Panc1 (cell line): Measurements from ENCODE around the gene ZSCAN22. TPM values are rescaled to one million over a fixed set of nuclear protein-coding genes. Genes with fewer than 3 reads are reported as not detected.

Source experiments
- ATAC-seq: fragments of 200-7000 bp; cut with Tn5 transposase; 2 replicates; pipeline ENCODE4 v1.9.1; 2020; ENCODE audit warnings: mild to moderate bottlenecking, moderate library complexity
- BruUV-seq: library from RNA; stranded (reverse); fragments of 400-500 nt; replicated peaks from 2 replicates; lab custom pipeline; 2021; lab: Mats Ljungman, UMichigan
- CTCF ChIA-PET: fragments of 300-600 bp; sonication (Branson Sonifier 250); formaldehyde crosslinking; loops from one replicate; lab custom pipeline; 2022; ENCODE audit warnings: antibody characterized with exemption; lab: Charles Lee
- POLR2A ChIA-PET: fragments of 300-600 bp; sonication (Branson Sonifier 250); formaldehyde crosslinking; loops from one replicate; lab custom pipeline; 2022; ENCODE audit warnings: antibody characterized with exemption; lab: Charles Lee
- DNase-seq: peaks from one replicate; pipeline ENCODE4 v3.0.0-alpha.2; 2010; ENCODE audit warnings: low read depth, low spot score
- H3K27ac ChIP-seq: 2 replicates; pipeline ENCODE4 v1.5.1; 2011; ENCODE audit warnings: mild to moderate bottlenecking, low read length, inconsistent platforms
- H3K27me3 ChIP-seq: fragments of 200-500 bp; sonication (Bioruptor generic); 2 replicates; pipeline ENCODE4 v1.6.0; 2014; ENCODE audit warnings: low read length, inconsistent platforms; ENCODE audit not compliant: control insufficient read depth, insufficient read depth
- H3K36me3 ChIP-seq: fragments of 200-500 bp; sonication (Bioruptor generic); 2 replicates; pipeline ENCODE4 v1.5.1; 2014; ENCODE audit warnings: inconsistent platforms, mild to moderate bottlenecking, low read length, moderate library complexity; ENCODE audit not compliant: control insufficient read depth, insufficient read depth
- H3K4me1 ChIP-seq: 2 replicates; pipeline ENCODE4 v1.5.1; 2011; ENCODE audit warnings: inconsistent platforms, mild to moderate bottlenecking, low read length, moderate library complexity; ENCODE audit not compliant: control insufficient read depth, insufficient read depth
- H3K4me3 ChIP-seq, 2 experiments: 2 replicates each; pipeline ENCODE4 v1.5.1; 2011 to 2012; ENCODE audit warnings: low read depth in 2 of 2, low read length in 2 of 2, mild to moderate bottlenecking in 2 of 2, inconsistent platforms in 1 of 2, moderate library complexity in 1 of 2
- H3K9me3 ChIP-seq: fragments of 200-500 bp; sonication (Bioruptor generic); 2 replicates; pipeline ENCODE4 v1.5.1; 2014; ENCODE audit warnings: low read depth, mild to moderate bottlenecking, inconsistent platforms, low read length, moderate library complexity; ENCODE audit not compliant: control insufficient read depth, insufficient read depth
- CTCF ChIP-seq: fragments of 450-650 bp; IDR thresholded peaks from 2 replicates; pipeline ENCODE4 v1.5.1; 2017; ENCODE audit warnings: mild to moderate bottlenecking
- POLR2AphosphoS5 ChIP-seq: IDR thresholded peaks from 2 replicates; pipeline ENCODE4 v1.6.1; 2012; ENCODE audit warnings: mild to moderate bottlenecking, low read depth, low read length, moderate library complexity
- REST ChIP-seq, 2 experiments: IDR thresholded peaks; 2 replicates each; pipeline ENCODE4 v1.6.1; 2011 to 2012; ENCODE audit warnings: low read depth in 2 of 2, control low read depth in 1 of 2, low read length in 1 of 2, mild to moderate bottlenecking in 1 of 2, moderate library complexity in 1 of 2; ENCODE audit not compliant: insufficient read depth in 1 of 2
- SIN3A ChIP-seq: IDR thresholded peaks from 2 replicates; pipeline ENCODE4 v1.6.1; 2012; ENCODE audit warnings: low read depth, mild to moderate bottlenecking, low read length, moderate library complexity, borderline replicate concordance; ENCODE audit not compliant: insufficient read depth
- TCF7L2 ChIP-seq: IDR thresholded peaks from 2 replicates; pipeline ENCODE4 v1.6.1; 2011; ENCODE audit warnings: mild to moderate bottlenecking, low read depth, low read length, inconsistent platforms
- in situ Hi-C: cut with HindIII; loops from 2 replicates; pipeline ENCODE4 v1.10.0; 2016; ENCODE audit warnings: low sequenced_read_pairs, low pct_unique_long_range_greater_than_20kb
- intact Hi-C: fragments of 100-400 bp; cut with micrococcal nuclease; formaldehyde crosslinking; loops from one replicate; pipeline ENCODE4 v1.10.0; 2022; ENCODE audit not compliant: unreplicated experiment
- total RNA-seq: library from RNA; stranded (reverse); gene quantifications from one replicate; pipeline ENCODE4 v1.2.1, GENCODE V29; 2021; ENCODE audit not compliant: unreplicated experiment

Gene ZSCAN22
- total RNA-seq, 1 experiment from 2014 or later = 6.6 TPM

- Histone ChIP-seq H3K4me1 (peaks cover 15% of the 10 kb centered on the region), H3K27ac (no peak overlapping the region), H3K36me3 (no peaks in the 10 kb centered on the region), H3K9me3 (no peaks in the 10 kb centered on the region), H3K4me3 (no peak overlapping the region; a peak in 1 of 4 replicates), H3K27me3 (no peaks in the 10 kb centered on the region)
- intact Hi-C loops = no loop called here
- in situ Hi-C loops = no loop called here
- TF ChIP-seq POLR2AphosphoS5 = no peak
- no peak for TF ChIP-seq SIN3A
- TF ChIP-seq REST (IDR thresholded peaks at IDR 0.05; ENCODE audit: insufficient read depth in 1 of 2, low read depth in 2 of 2, low read length in 1 of 2) = no peak
- TF ChIP-seq CTCF = no peak
- no peak for TF ChIP-seq TCF7L2
- ChIA-PET CTCF (no interaction called here), POLR2A (interaction anchor here (0.5 kb wide), 1 partner anchor 19 kb away, joined by 11 read pairs; no protein-coding TSS in a partner anchor)
- BruUV-seq = no TSS peak
- no peak for DNase-seq
- no peak for ATAC-seq
Measured at GRCh38 chr19:58379246-58379645, 52.5 kb downstream of the ZSCAN22 start.

- intact Hi-C loops (no loop called here), in situ Hi-C loops (no loop called here)
- BruUV-seq = TSS peak; percentile 59
- H3K27ac ChIP-seq = peak overlapping the region; percentile 89
- no peaks in the 10 kb centered on the region for H3K27me3 ChIP-seq
- no peak for DNase-seq
- ChIA-PET POLR2A (interaction anchor here (0.5 to 0.6 kb wide), 2 partner anchors 20 to 113 kb away, joined by 8 to 11 read pairs; no protein-coding TSS in a partner anchor), CTCF (no interaction called here)
- peak overlapping the region; percentile 64 to 94 for H3K4me3 ChIP-seq
- peaks cover 20% of the 10 kb centered on the region for H3K4me1 ChIP-seq
- no peak for TF ChIP-seq SIN3A
- no peak for TF ChIP-seq CTCF
- no peak for TF ChIP-seq POLR2AphosphoS5
- TF ChIP-seq TCF7L2 = no peak
- TF ChIP-seq REST (IDR thresholded peaks at IDR 0.05; ENCODE audit: insufficient read depth in 1 of 2, low read depth in 2 of 2, low read length in 1 of 2) = no peak
- no peak for ATAC-seq
- H3K9me3 ChIP-seq = no peaks in the 10 kb centered on the region
- no peaks in the 10 kb centered on the region for H3K36me3 ChIP-seq
Measured at GRCh38 chr19:58380037-58380661, 53.4 kb downstream of the ZSCAN22 start.
